Common myeloid progenitor, CD34-positive (primary cell): ENCODE measurements around the gene KRT83.
A peak's percentile ranks its signal among the peaks of the same experiment; 100 is the strongest.

ENCODE experiments used
- CTCF ChIA-PET: fragments of 350-600 bp; sonication (Branson Sonifier 250); formaldehyde crosslinking; loops from one replicate; lab custom pipeline; 2021; ENCODE audit warnings: antibody characterized with exemption; lab: Charles Lee
- POLR2A ChIA-PET: fragments of 350-600 bp; sonication (Branson Sonifier 250); formaldehyde crosslinking; loops from one replicate; lab custom pipeline; 2021; ENCODE audit warnings: antibody characterized with exemption; lab: Charles Lee
- DNase-seq, 3 donors: peaks; one replicate each; pipeline versions ENCODE4 v3.0.0 to v3.0.0-alpha.2; 2013
- H3K27ac ChIP-seq, 2 experiments: 1 replicate in 1 of 2; 2 replicates in 1 of 2; pipeline ENCODE4 v1.7.0; 2013; ENCODE audit warnings: inconsistent platforms in 2 of 2, low read length in 2 of 2, mild to moderate bottlenecking in 2 of 2, low read depth in 1 of 2, moderate library complexity in 1 of 2; ENCODE audit not compliant: severe bottlenecking in 2 of 2, insufficient read depth in 1 of 2, poor library complexity in 1 of 2
- H3K27me3 ChIP-seq, 5 experiments: replicated peaks in 2 of 5; 1 replicate in 3 of 5; 2 replicates in 2 of 5; pipeline versions ENCODE4 v1.6.1 to v1.7.0; 2013; ENCODE audit warnings: low read length in 4 of 5, mild to moderate bottlenecking in 2 of 5, moderate library complexity in 2 of 5, inconsistent platforms in 1 of 5; ENCODE audit not compliant: insufficient read depth in 5 of 5, control insufficient read depth in 4 of 5
- H3K36me3 ChIP-seq, 4 experiments: 1 replicate in 2 of 4; 2 replicates in 2 of 4; pipeline versions ENCODE4 v1.6.1 to v1.7.0; 2013; ENCODE audit warnings: low read length in 3 of 4, control low read depth in 1 of 4, mild to moderate bottlenecking in 1 of 4; ENCODE audit not compliant: control insufficient read depth in 4 of 4, insufficient read depth in 4 of 4
- H3K4me1 ChIP-seq, 4 experiments: 1 replicate in 3 of 4; 2 replicates in 1 of 4; pipeline versions ENCODE4 v1.6.1 to v1.7.1; 2013; ENCODE audit warnings: low read length in 3 of 4, mild to moderate bottlenecking in 3 of 4, control low read depth in 1 of 4, inconsistent platforms in 1 of 4, moderate library complexity in 1 of 4; ENCODE audit not compliant: control insufficient read depth in 4 of 4, insufficient read depth in 4 of 4; ENCODE audit errors: control extremely low read depth in 1 of 4
- H3K4me3 ChIP-seq, 7 experiments: 1 replicate in 4 of 7; 2 replicates in 3 of 7; pipeline versions ENCODE4 v1.5.1 to v1.7.0; 2013; ENCODE audit warnings: mild to moderate bottlenecking in 7 of 7, low read length in 6 of 7, moderate library complexity in 6 of 7, inconsistent platforms in 2 of 7, low read depth in 2 of 7, control low read depth in 1 of 7; ENCODE audit not compliant: insufficient read depth in 4 of 7, control insufficient read depth in 1 of 7; ENCODE audit errors: extremely low read depth in 1 of 7
- H3K9me3 ChIP-seq, 5 experiments: 1 replicate in 4 of 5; 2 replicates in 1 of 5; pipeline versions ENCODE4 v1.6.1 to v1.7.1; 2013; ENCODE audit warnings: low read length in 4 of 5, mild to moderate bottlenecking in 2 of 5, inconsistent platforms in 1 of 5, low read depth in 1 of 5, moderate library complexity in 1 of 5; ENCODE audit not compliant: control insufficient read depth in 4 of 5, insufficient read depth in 2 of 5; ENCODE audit errors: control extremely low read depth in 1 of 5
- WGBS: methylation state at CpG from one replicate; pipeline ENCODE4 v1.1.5; 2013; ENCODE audit not compliant: insufficient coverage; 5-methylcytosine and 5-hydroxymethylcytosine counted together

KRT83 gene

GRCh38 chr12:52360106-52360662, 39.0 kb upstream of the KRT83 start:
- WGBS, result 97% methylated on average over 7 of the region's 7 CpGs
- Histone ChIP-seq H3K9me3 (no peaks in the 10 kb centered on the region), H3K27me3 (peaks cover 0 to 8% (median 0%) of the 10 kb centered on the region in 5 experiments), H3K36me3 (no peaks in the 10 kb centered on the region), H3K4me1 (peaks cover 0 to 8% (median 2%) of the 10 kb centered on the region in 4 experiments), H3K4me3 (no peak overlapping the region), H3K27ac (no peak overlapping the region)
- DNase-seq, result no peak
- ChIA-PET POLR2A (no interaction called here), CTCF (interaction anchor here (1.2 to 5.4 kb wide), 6 partner anchors 7 to 525 kb away, joined by 3 to 49 read pairs (median 6); no protein-coding TSS in a partner anchor)

- Histone ChIP-seq H3K9me3 (no peaks in the 10 kb centered on the region), H3K27me3 (peaks cover 0 to 7% (median 0%) of the 10 kb centered on the region in 5 experiments), H3K36me3 (no peaks in the 10 kb centered on the region), H3K27ac (no peak overlapping the region), H3K4me1 (peaks cover 0 to 8% (median 2%) of the 10 kb centered on the region in 4 experiments), H3K4me3 (no peak overlapping the region)
- ChIA-PET CTCF (interaction anchor here (0.8 to 5.4 kb wide), 5 partner anchors 7 to 521 kb away, joined by 3 to 49 read pairs (median 4); no protein-coding TSS in a partner anchor), POLR2A (no interaction called here)
- WGBS, result 98% methylated on average over 5 of the region's 5 CpGs
- no peak for DNase-seq
These were observed 38.4 kb upstream of the KRT83 start for GRCh38 chr12:52359621-52360061.

- peaks cover 0 to 3% (median 0%) of the 10 kb centered on the region in 5 experiments for H3K27me3 ChIP-seq
- POLR2A ChIA-PET, result no interaction called here
These were observed 37.6 kb upstream of the KRT83 start for GRCh38 chr12:52358575-52359350.

GRCh38 chr12:52356762-52357580, 35.8 kb upstream of the KRT83 start:
- no peak for DNase-seq
- Histone ChIP-seq H3K9me3 (no peaks in the 10 kb centered on the region), H3K27me3 (peaks cover 0 to 8% (median 0%) of the 10 kb centered on the region in 5 experiments), H3K27ac (no peak overlapping the region), H3K4me3 (no peak overlapping the region), H3K36me3 (no peaks in the 10 kb centered on the region), H3K4me1 (peaks cover 0 to 13% (median 2%) of the 10 kb centered on the region in 4 experiments)
- ChIA-PET CTCF (no interaction called here), POLR2A (no interaction called here)
- WGBS, result 97% methylated on average over 15 of the region's 20 CpGs

More at GRCh38 chr12:52358575-52359350, 37.6 kb upstream of the KRT83 start:
- Histone ChIP-seq H3K4me1 (peaks cover 0 to 8% (median 2%) of the 10 kb centered on the region in 4 experiments), H3K36me3 (no peaks in the 10 kb centered on the region), H3K27ac (no peak overlapping the region), H3K9me3 (no peaks in the 10 kb centered on the region), H3K4me3 (no peak overlapping the region)
- DNase-seq, result peak; percentile 14 to 45 (median 31)
- 75% methylated on average over 4 of the region's 5 CpGs for WGBS
- CTCF ChIA-PET, result interaction anchor here (0.8 to 5.4 kb wide), 4 partner anchors 8 to 522 kb away, joined by 3 to 49 read pairs (median 4); no protein-coding TSS in a partner anchor

- H3K27me3 ChIP-seq, result peaks cover 0 to 8% (median 0%) of the 10 kb centered on the region in 5 experiments
- POLR2A ChIA-PET, result no interaction called here
- CTCF ChIA-PET, result interaction anchor here (0.9 kb wide), 1 partner anchor 47 kb away, joined by 6 read pairs; no protein-coding TSS in a partner anchor
- DNase-seq, result no peak
- peaks cover 0 to 21% (median 8%) of the 10 kb centered on the region in 4 experiments for H3K4me1 ChIP-seq
- H3K9me3 ChIP-seq, result no peaks in the 10 kb centered on the region
- WGBS, result 96% methylated on average over 43 of the region's 56 CpGs
- H3K27ac ChIP-seq, result no peak overlapping the region
- H3K4me3 ChIP-seq, result no peak overlapping the region
- no peaks in the 10 kb centered on the region for H3K36me3 ChIP-seq
These were observed 35.0 kb upstream of the KRT83 start for GRCh38 chr12:52356031-52356761.

GRCh38 chr12:52355176-52355575, 34.0 kb upstream of the KRT83 start:
- ChIA-PET CTCF (interaction anchor here (0.9 to 1.8 kb wide), 2 partner anchors 17 to 46 kb away, joined by 6 read pairs; no protein-coding TSS in a partner anchor), POLR2A (no interaction called here)
- H3K4me3 ChIP-seq, result no peak overlapping the region
- H3K27ac ChIP-seq, result no peak overlapping the region
- H3K27me3 ChIP-seq, result peaks cover 0 to 8% (median 0%) of the 10 kb centered on the region in 5 experiments
- H3K4me1 ChIP-seq, result peaks cover 0 to 26% (median 9%) of the 10 kb centered on the region in 4 experiments
- H3K9me3 ChIP-seq, result no peaks in the 10 kb centered on the region
- H3K36me3 ChIP-seq, result no peaks in the 10 kb centered on the region
- WGBS, result 100% methylated on average over 8 of the region's 8 CpGs
- DNase-seq, result no peak
